GM18867 (cell line): ENCODE measurements around the gene TRABD.
A peak's percentile ranks its signal among the peaks of the same experiment; 100 is the strongest.
"Not testable (repeated sequence)": the region's sequence is repeated elsewhere in the genome, so short reads cannot be mapped to it uniquely, and the experiment has no call there.

Experiments
- ATAC-seq: cut with Tn5 transposase; IDR thresholded peaks from one replicate; pipeline ENCODE4 v1.9.1; 2021; ENCODE audit warnings: mild to moderate bottlenecking, moderate library complexity; ENCODE audit not compliant: unreplicated experiment

Gene TRABD

GRCh38 chr22:50200461-50201190, 14.9 kb downstream of the TRABD start, which contains the start of gene SELENOO:
Gene SELENOO (plus strand): TSS chr22:50201011. CDS start chr22:50201037, 26 bp downstream.
- peak; percentile 68 for ATAC-seq

GRCh38 chr22:50201191-50202129, 15.7 kb downstream of the TRABD start:
- ATAC-seq = peak; percentile 25

- ATAC-seq = no peak
These were observed 16.5 kb downstream of the TRABD start for GRCh38 chr22:50202130-50202666.

- no peak for ATAC-seq
These were observed 17.6 kb downstream of the TRABD start for GRCh38 chr22:50203288-50203687.

- ATAC-seq = no peak
These were observed 18.9 kb downstream of the TRABD start for GRCh38 chr22:50204571-50204970.

- not testable (repeated sequence) for ATAC-seq
These were observed 19.3 kb downstream of the TRABD start for GRCh38 chr22:50204998-50205397.

- ATAC-seq = no peak
These were observed 20.3 kb downstream of the TRABD start for GRCh38 chr22:50205781-50206569.

- ATAC-seq = no peak
These were observed 20.9 kb downstream of the TRABD start for GRCh38 chr22:50206599-50206998.

- ATAC-seq = no peak
These were observed 21.8 kb downstream of the TRABD start for GRCh38 chr22:50207383-50208140.

GRCh38 chr22:50208430-50208938, 22.8 kb downstream of the TRABD start:
- ATAC-seq = no peak

- no peak for ATAC-seq
These were observed 23.5 kb downstream of the TRABD start for GRCh38 chr22:50208939-50209892.

GRCh38 chr22:50209893-50210292, 24.2 kb downstream of the TRABD start:
- no peak for ATAC-seq

GRCh38 chr22:50210378-50211139, 24.8 kb downstream of the TRABD start:
- ATAC-seq = no peak

- ATAC-seq = no peak
These were observed 25.4 kb downstream of the TRABD start for GRCh38 chr22:50211147-50211546.

- ATAC-seq = no peak
These were observed 27.6 kb downstream of the TRABD start for GRCh38 chr22:50213263-50213662.

GRCh38 chr22:50215297-50216054, 29.8 kb downstream of the TRABD start:
- ATAC-seq = no peak

- ATAC-seq = no peak
These were observed 30.5 kb downstream of the TRABD start for GRCh38 chr22:50216055-50216683.
